ENCODE results near the gene JMJD8. TPM values are rescaled to one million over a fixed set of nuclear protein-coding genes. Genes with fewer than 3 reads are reported as not detected.

The JMJD8 gene
- total RNA-seq, 4 donors from 2014 or later, result 53.7 to 70.7 (median 62.5) TPM

- no peak overlapping the region for H3K27ac ChIP-seq
- no peaks in the 10 kb centered on the region for H3K9me3 ChIP-seq
- peaks cover 0 to 69% (median 5%) of the 10 kb centered on the region in 3 donors for H3K36me3 ChIP-seq
- intact Hi-C loops (cut with DNase I), result no loop called here
- no peak overlapping the region for H3K4me3 ChIP-seq
- no peak for DNase-seq
- H3K4me1 ChIP-seq, result peaks cover 10 to 18% (median 13%) of the 10 kb centered on the region in 3 donors
- TF ChIP-seq POLR2A (IDR thresholded peaks at IDR 0.05) (no peak), CTCF (IDR thresholded peaks at IDR 0.05) (no peak)
- no peaks in the 10 kb centered on the region for H3K27me3 ChIP-seq
- WGBS, 2 donors, result 86% methylated on average over 11 of the region's 22 CpGs; no CpG with 5 or more reads in 1 of the 2 donors
Measured at GRCh38 chr16:657487-657886, 26.6 kb downstream of the JMJD8 start.

- H3K36me3 ChIP-seq, result peaks cover 0 to 70% (median 5%) of the 10 kb centered on the region in 3 donors
- H3K4me1 ChIP-seq, result peaks cover 10 to 20% (median 13%) of the 10 kb centered on the region in 3 donors
- 89 to 95% methylated on average over 10 to 12 of the region's 12 CpGs for WGBS, 2 donors
- no peaks in the 10 kb centered on the region for H3K9me3 ChIP-seq
- H3K4me3 ChIP-seq, result no peak overlapping the region
- intact Hi-C loops (cut with DNase I), result no loop called here
- no peak for TF ChIP-seq CTCF (IDR thresholded peaks at IDR 0.05)
- no peaks in the 10 kb centered on the region for H3K27me3 ChIP-seq
- H3K27ac ChIP-seq, result no peak overlapping the region
- no peak for DNase-seq
Measured at GRCh38 chr16:654034-654433, 30.1 kb downstream of the JMJD8 start.

DNA sequence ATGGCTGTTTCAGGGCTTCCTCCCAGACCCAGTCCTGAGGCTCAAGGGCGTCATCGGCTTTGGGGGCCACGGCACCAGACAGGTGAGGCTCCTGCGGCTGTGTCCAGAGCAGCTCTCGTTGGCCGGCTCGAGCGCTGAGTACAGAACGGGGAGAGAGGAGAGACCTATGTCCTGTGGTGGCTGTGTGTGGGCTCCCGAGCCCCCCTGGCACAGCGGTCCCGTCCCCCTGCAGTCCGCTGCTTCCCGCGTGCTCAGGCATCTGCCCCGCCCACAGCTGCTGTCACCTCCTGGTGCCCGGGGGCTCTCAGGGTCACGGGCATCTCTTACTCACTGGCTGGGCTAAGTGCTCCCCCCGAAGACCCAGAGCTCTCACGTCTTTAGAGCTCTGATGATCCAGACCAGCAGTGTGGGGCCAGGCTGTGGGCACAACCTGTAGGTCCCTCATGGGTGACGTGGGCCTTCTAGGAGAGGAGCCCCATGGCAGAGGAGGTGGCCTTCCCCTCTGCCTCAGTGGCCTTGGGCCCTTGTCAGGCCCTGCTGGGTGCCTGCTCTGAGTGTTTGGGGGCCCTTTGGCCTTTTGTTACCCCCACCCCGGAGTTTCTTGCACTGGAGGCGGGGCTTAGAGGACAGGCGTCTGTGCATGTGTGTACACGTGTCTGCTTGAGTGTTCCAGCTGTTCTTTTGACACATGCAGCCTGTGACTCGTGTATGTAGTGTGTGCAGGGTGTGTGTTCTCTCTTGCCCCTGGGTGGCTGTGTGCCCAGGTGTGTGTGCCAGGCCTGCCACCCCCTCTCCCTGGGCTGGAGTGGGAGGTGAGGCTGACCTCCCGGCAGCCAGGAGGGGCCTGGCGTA is 31.5 kb downstream of the JMJD8 start:
- DNase-seq, result no peak
- Histone ChIP-seq H3K4me1 (peaks cover 18 to 33% (median 22%) of the 10 kb centered on the region in 3 donors), H3K9me3 (no peaks in the 10 kb centered on the region), H3K27me3 (no peaks in the 10 kb centered on the region), H3K27ac (no peak overlapping the region), H3K36me3 (peaks cover 0 to 57% (median 5%) of the 10 kb centered on the region in 3 donors), H3K4me3 (no peak overlapping the region)
- TF ChIP-seq CTCF (IDR thresholded peaks at IDR 0.05) (no peak), POLR2A (IDR thresholded peaks at IDR 0.05) (no peak)
- intact Hi-C loops (cut with DNase I), result no loop called here
- WGBS, 2 donors, result 31 to 80% methylated on average over 2 to 5 of the region's 28 CpGs

- Histone ChIP-seq H3K27ac (no peak overlapping the region), H3K36me3 (peaks cover 0 to 48% (median 5%) of the 10 kb centered on the region in 3 donors), H3K4me3 (no peak overlapping the region), H3K27me3 (no peaks in the 10 kb centered on the region), H3K4me1 (peaks cover 22 to 41% (median 30%) of the 10 kb centered on the region in 3 donors), H3K9me3 (no peaks in the 10 kb centered on the region)
- intact Hi-C loops (cut with DNase I), result no loop called here
- TF ChIP-seq CTCF (IDR thresholded peaks at IDR 0.05), result no peak
- no peak for TF ChIP-seq POLR2A (IDR thresholded peaks at IDR 0.05)
- no peak for DNase-seq
- WGBS, 2 donors, result 40% methylated on average over 1 of the region's 22 CpGs; no CpG with 5 or more reads in 1 of the 2 donors
Measured at GRCh38 chr16:651844-652243, 32.3 kb downstream of the JMJD8 start.

DNA sequence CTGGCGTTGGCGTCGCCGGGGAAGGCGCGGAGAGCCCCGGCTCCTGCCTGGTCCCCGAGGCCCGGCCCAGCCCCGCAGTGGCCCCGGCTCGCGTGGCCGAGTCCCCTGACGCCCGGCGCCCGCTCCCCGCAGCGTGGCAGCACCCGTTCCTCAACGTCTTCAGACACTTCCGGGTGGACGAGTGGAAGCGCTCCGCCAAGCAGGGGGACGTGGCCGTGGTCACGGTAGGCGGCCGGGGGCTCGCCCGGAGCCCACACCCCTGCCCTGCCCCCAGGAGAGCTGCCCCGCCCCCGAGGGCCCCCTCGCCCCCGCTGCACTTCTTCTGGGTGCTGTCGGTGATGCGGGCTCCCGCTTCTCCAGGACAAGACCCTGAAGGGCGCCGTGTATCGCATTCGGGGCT is 34.5 kb downstream of the JMJD8 start:
- DNase-seq, result no peak
- H3K4me3 ChIP-seq, result peak overlapping the region; percentile 60 to 92 (median 72)
- TF ChIP-seq POLR2A (IDR thresholded peaks at IDR 0.05) (no peak), CTCF (IDR thresholded peaks at IDR 0.05) (no peak)
- H3K27me3 ChIP-seq, result no peaks in the 10 kb centered on the region
- H3K27ac ChIP-seq, result peak overlapping the region in 3 of 4 donors; percentile 86 to 91 (median 87)
- peaks cover 0 to 26% (median 0%) of the 10 kb centered on the region in 3 donors for H3K36me3 ChIP-seq
- intact Hi-C loops (cut with DNase I), result no loop called here
- H3K4me1 ChIP-seq, result peaks cover 32 to 64% (median 33%) of the 10 kb centered on the region in 3 donors
- H3K9me3 ChIP-seq, result no peaks in the 10 kb centered on the region
- WGBS, 2 donors, result no CpG with 5 or more reads among the region's 44 CpGs

All from esophagus squamous epithelium (tissue), 5 donors.